ENCODE measurements around the gene SPTBN4.

GRCh38 chr19:40607311-40608239, 140.8 kb downstream of the SPTBN4 start:
- TF ChIP-seq CTCF (IDR thresholded peaks at IDR 0.05; ENCODE audit: insufficient read depth, low read depth, low read length): no peak
- no peak for TF ChIP-seq EZH2 (IDR thresholded peaks at IDR 0.05; ENCODE audit: insufficient read depth, low read length)

All from astrocyte (in vitro differentiated cells and primary cell).